ENCODE measurements around the gene RAMP1. TPM values are rescaled to one million over a fixed set of nuclear protein-coding genes. Genes with fewer than 3 reads are reported as not detected.

The RAMP1 gene
- total RNA-seq, 1 experiment from 2014 or later, result 0.63 TPM

- no peak overlapping the region for H3K18ac ChIP-seq (ENCODE audit: insufficient read length, low read depth, low read length)
- H3K23me2 ChIP-seq (ENCODE audit: insufficient read length, low read depth, low read length, poor library complexity, severe bottlenecking), result no peaks in the 10 kb centered on the region
- H2BK20ac ChIP-seq (ENCODE audit: low read depth, low read length, poor library complexity, severe bottlenecking), result no peak overlapping the region
- H4K91ac ChIP-seq (ENCODE audit: insufficient read length, low read depth, low read length), result no peak overlapping the region
- H3K23ac ChIP-seq (ENCODE audit: insufficient read length, low read depth, low read length), result no peak overlapping the region
- no peak overlapping the region; the same call in 1 of the 2 replicates for H3K14ac ChIP-seq (ENCODE audit: insufficient read depth, low read length)
- H3K4me1 ChIP-seq (ENCODE audit: insufficient read depth, low read length), result no peaks in the 10 kb centered on the region; the same call in 1 of the 2 replicates
- H2AFZ ChIP-seq (ENCODE audit: low read length), result no peak overlapping the region
- no peak overlapping the region for H4K8ac ChIP-seq (replicated peaks; ENCODE audit: insufficient read length, low read depth, low read length)
- Mint-ChIP-seq H3K27ac (no peak overlapping the region; a peak in 2 of 7 replicates), H3K36me3 (ENCODE audit: insufficient read depth in 1 of 3, low read depth in 3 of 3) (no peaks in the 10 kb centered on the region), H3K4me1 (peaks cover 12 to 17% of the 10 kb centered on the region in 2 experiments), H3K9me3 (no peaks in the 10 kb centered on the region), H3K27me3 (ENCODE audit: low read depth) (peaks cover 29% of the 10 kb centered on the region), H3K4me3 (no peak overlapping the region)
- no peak overlapping the region for H2BK120ac ChIP-seq (ENCODE audit: low read depth, low read length, poor library complexity, severe bottlenecking)
- no peak overlapping the region for H4K5ac ChIP-seq (ENCODE audit: insufficient read length, low read depth, low read length)
- TF ChIP-seq CTCF (conservative IDR thresholded peaks at IDR 0.05), result no peak
- H4K20me1 ChIP-seq (ENCODE audit: control insufficient read depth, insufficient read depth, insufficient read length), result no peaks in the 10 kb centered on the region
- H3K9me3 ChIP-seq (ENCODE audit: control insufficient read depth, low read depth, low read length), result no peaks in the 10 kb centered on the region
- no peak overlapping the region for H3T11ph ChIP-seq (ENCODE audit: low read length)
- H3K4me2 ChIP-seq (ENCODE audit: insufficient read depth, insufficient read length, low read length), result no peak overlapping the region
- WGBS (ENCODE audit: extremely low coverage, insufficient read length, low lambda C conversion rate), result no CpG with 5 or more reads among the region's 9 CpGs
- no peaks in the 10 kb centered on the region for H3K79me2 ChIP-seq (ENCODE audit: insufficient read depth, low read length)
- no peaks in the 10 kb centered on the region for H3K79me1 ChIP-seq (ENCODE audit: insufficient read depth, low read depth, low read length, poor library complexity, severe bottlenecking)
- no peak overlapping the region for H3K9ac ChIP-seq (ENCODE audit: extremely low read depth, insufficient read length, low read length)
- peaks cover 3% of the 10 kb centered on the region; the same call in 1 of the 2 replicates for H3K27me3 ChIP-seq (ENCODE audit: insufficient read depth, low read length)
- no peak overlapping the region for H3K4ac ChIP-seq (ENCODE audit: low read depth, low read length)
- no peak overlapping the region for H3K27ac ChIP-seq (ENCODE audit: insufficient read length, low read depth, low read length)
- no peak overlapping the region for H3K56ac ChIP-seq (ENCODE audit: insufficient read length, low read depth, low read length)
- H2AK5ac ChIP-seq (ENCODE audit: insufficient read length, low read length), result no peak overlapping the region
- H2BK12ac ChIP-seq (ENCODE audit: insufficient read length, low read depth, low read length), result no peak overlapping the region
- H2BK15ac ChIP-seq (ENCODE audit: low read depth, low read length), result no peak overlapping the region
- no peak overlapping the region for H2BK5ac ChIP-seq (ENCODE audit: insufficient read length, low read length)
- no peak for DNase-seq
Observed at GRCh38 chr2:237864940-237865622, 5.7 kb downstream of the RAMP1 start.

Data from H9 (cell line).